Caco-2 (cell line): Measurements from ENCODE around the gene CLDN20. TPM values are rescaled to one million over a fixed set of nuclear protein-coding genes. Genes with fewer than 3 reads are reported as not detected.

Experiments
- BruUV-seq: library from RNA; stranded (reverse); fragments of 400-500 nt; replicated peaks from 2 replicates; lab custom pipeline; 2021; lab: Mats Ljungman, UMichigan
- CTCF ChIA-PET: fragments of 300-600 bp; sonication (Branson Sonifier 250); formaldehyde crosslinking; loops from one replicate; lab custom pipeline; 2022; ENCODE audit warnings: antibody characterized with exemption; lab: Charles Lee
- POLR2A ChIA-PET: fragments of 300-600 bp; sonication (Branson Sonifier 250); formaldehyde crosslinking; loops from one replicate; lab custom pipeline; 2022; ENCODE audit warnings: antibody characterized with exemption; lab: Charles Lee
- DNase-seq, 2 experiments: peaks; one replicate each; pipeline versions ENCODE4 v3.0.0 to v3.0.0-alpha.2; 2020 to 2022
- H3K27me3 ChIP-seq: replicated peaks from 2 replicates; pipeline ENCODE4 v1.6.0; 2011; ENCODE audit warnings: low read length; ENCODE audit not compliant: control insufficient read depth, insufficient read depth
- H3K36me3 ChIP-seq: 2 replicates; pipeline ENCODE4 v1.5.1; 2011; ENCODE audit warnings: low read length; ENCODE audit not compliant: control insufficient read depth, insufficient read depth
- H3K4me1 ChIP-seq: fragments of 250-450 bp; sonication (Bioruptor Pico); 2 replicates; pipeline ENCODE4 v1.5.1; 2020; ENCODE audit warnings: mild to moderate bottlenecking
- H3K4me3 ChIP-seq: 2 replicates; pipeline ENCODE4 v1.5.1; 2011; ENCODE audit warnings: low read depth, mild to moderate bottlenecking, control low read depth, low read length
- H3K9me3 ChIP-seq: fragments of 250-450 bp; sonication (Bioruptor Pico); 2 replicates; pipeline ENCODE4 v1.5.1; 2020; ENCODE audit warnings: mild to moderate bottlenecking, moderate library complexity
- H3K27ac Mint-ChIP-seq: one replicate; pipeline ENCODE4 v1.8.0; 2022; ENCODE audit warnings: mixed read lengths; ENCODE audit not compliant: unreplicated experiment
- H3K27me3 Mint-ChIP-seq: one replicate; pipeline ENCODE4 v1.8.0; 2022; ENCODE audit warnings: mixed read lengths; ENCODE audit not compliant: insufficient read depth, unreplicated experiment
- H3K36me3 Mint-ChIP-seq: one replicate; pipeline ENCODE4 v1.8.0; 2022; ENCODE audit warnings: mild to moderate bottlenecking, mixed read lengths; ENCODE audit not compliant: insufficient read depth, unreplicated experiment
- H3K4me1 Mint-ChIP-seq: one replicate; pipeline ENCODE4 v1.8.0; 2022; ENCODE audit warnings: low read depth, mixed read lengths; ENCODE audit not compliant: unreplicated experiment
- H3K4me3 Mint-ChIP-seq: one replicate; pipeline ENCODE4 v1.8.0; 2022; ENCODE audit warnings: mild to moderate bottlenecking, moderate library complexity, mixed read lengths; ENCODE audit not compliant: unreplicated experiment
- H3K9me3 Mint-ChIP-seq: one replicate; pipeline ENCODE4 v1.8.0; 2022; ENCODE audit warnings: mixed read lengths; ENCODE audit not compliant: unreplicated experiment
- intact Hi-C: fragments of 100-400 bp; cut with micrococcal nuclease; formaldehyde crosslinking; loops from one replicate; pipeline ENCODE4 v1.10.0; 2022; ENCODE audit not compliant: unreplicated experiment
- total RNA-seq: library from RNA; stranded (reverse); gene quantifications from 2 replicates; pipeline ENCODE4 v1.2.3, GENCODE V29; 2022
- TF ChIP-seq, protein P1 (sequence below), 2 experiments: fragments of 200-600 bp in 1 of 2; IDR thresholded peaks; 1 replicate in 1 of 2; 2 replicates in 1 of 2; pipeline versions ENCODE4 v1.5.1 to v1.8.0; 2011 to 2022; ENCODE audit warnings: antibody characterized with exemption in 1 of 2, control low read depth in 1 of 2, inconsistent platforms in 1 of 2, low read depth in 1 of 2, low read length in 1 of 2, mild to moderate bottlenecking in 1 of 2, moderate library complexity in 1 of 2; ENCODE audit not compliant: insufficient read depth in 1 of 2, severe bottlenecking in 1 of 2, unreplicated experiment in 1 of 2

The CLDN20 gene
- total RNA-seq, 1 experiment from 2014 or later, result not detected

- Mint-ChIP-seq H3K36me3 (peaks cover 15% of the 10 kb centered on the region), H3K4me1 (no peaks in the 10 kb centered on the region), H3K27me3 (no peaks in the 10 kb centered on the region), H3K27ac (no peak overlapping the region), H3K9me3 (peaks cover 31% of the 10 kb centered on the region), H3K4me3 (no peak overlapping the region)
- Histone ChIP-seq H3K27me3 (no peaks in the 10 kb centered on the region), H3K9me3 (peaks cover 8% of the 10 kb centered on the region; the same call in 1 of the 2 replicates), H3K4me1 (peaks cover 2% of the 10 kb centered on the region; the same call in 1 of the 2 replicates), H3K4me3 (no peak overlapping the region), H3K36me3 (no peaks in the 10 kb centered on the region)
- ChIA-PET POLR2A (no interaction called here), CTCF (interaction anchor here (0.6 kb wide), 2 partner anchors 39 to 526 kb away, joined by 5 read pairs; no protein-coding TSS in a partner anchor)
- BruUV-seq, result no TSS peak
- TF ChIP-seq, protein P1, sequence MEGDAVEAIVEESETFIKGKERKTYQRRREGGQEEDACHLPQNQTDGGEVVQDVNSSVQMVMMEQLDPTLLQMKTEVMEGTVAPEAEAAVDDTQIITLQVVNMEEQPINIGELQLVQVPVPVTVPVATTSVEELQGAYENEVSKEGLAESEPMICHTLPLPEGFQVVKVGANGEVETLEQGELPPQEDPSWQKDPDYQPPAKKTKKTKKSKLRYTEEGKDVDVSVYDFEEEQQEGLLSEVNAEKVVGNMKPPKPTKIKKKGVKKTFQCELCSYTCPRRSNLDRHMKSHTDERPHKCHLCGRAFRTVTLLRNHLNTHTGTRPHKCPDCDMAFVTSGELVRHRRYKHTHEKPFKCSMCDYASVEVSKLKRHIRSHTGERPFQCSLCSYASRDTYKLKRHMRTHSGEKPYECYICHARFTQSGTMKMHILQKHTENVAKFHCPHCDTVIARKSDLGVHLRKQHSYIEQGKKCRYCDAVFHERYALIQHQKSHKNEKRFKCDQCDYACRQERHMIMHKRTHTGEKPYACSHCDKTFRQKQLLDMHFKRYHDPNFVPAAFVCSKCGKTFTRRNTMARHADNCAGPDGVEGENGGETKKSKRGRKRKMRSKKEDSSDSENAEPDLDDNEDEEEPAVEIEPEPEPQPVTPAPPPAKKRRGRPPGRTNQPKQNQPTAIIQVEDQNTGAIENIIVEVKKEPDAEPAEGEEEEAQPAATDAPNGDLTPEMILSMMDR (IDR thresholded peaks at IDR 0.05; ENCODE audit: insufficient read depth in 1 of 2, low read depth in 1 of 2, low read length in 1 of 2, severe bottlenecking in 1 of 2, unreplicated experiment in 1 of 2), result no peak
- intact Hi-C loops, result loop anchor here (10.0 kb wide), 1 partner anchor 377 kb away; no protein-coding TSS in a partner anchor
- DNase-seq, result no peak
Measured at GRCh38 chr6:155241966-155242365, 21.8 kb upstream of the CLDN20 start.

GRCh38 chr6:155244434-155244833 is 19.4 kb upstream of the CLDN20 start:
- CTCF ChIA-PET, result no interaction called here
- POLR2A ChIA-PET, result no interaction called here
- H3K36me3 Mint-ChIP-seq, result peaks cover 31% of the 10 kb centered on the region
- H3K4me1 ChIP-seq, result peaks cover 21% of the 10 kb centered on the region
- H3K4me1 Mint-ChIP-seq, result peaks cover 11% of the 10 kb centered on the region
- intact Hi-C loops, result loop anchor here (10.0 kb wide), 1 partner anchor 380 kb away; no protein-coding TSS in a partner anchor
- H3K4me3 Mint-ChIP-seq, result no peak overlapping the region
- no peaks in the 10 kb centered on the region for H3K9me3 ChIP-seq
- TF ChIP-seq, protein P1 (IDR thresholded peaks at IDR 0.05; ENCODE audit: insufficient read depth in 1 of 2, low read depth in 1 of 2, low read length in 1 of 2, severe bottlenecking in 1 of 2, unreplicated experiment in 1 of 2), result no peak
- H3K4me3 ChIP-seq, result no peak overlapping the region
- H3K27ac Mint-ChIP-seq, result no peak overlapping the region
- H3K36me3 ChIP-seq, result peaks cover 2% of the 10 kb centered on the region; the same call in 1 of the 2 replicates
- H3K27me3 ChIP-seq, result no peaks in the 10 kb centered on the region
- peaks cover 12% of the 10 kb centered on the region for H3K9me3 Mint-ChIP-seq
- DNase-seq, result no peak
- BruUV-seq, result TSS peak; percentile 5
- H3K27me3 Mint-ChIP-seq, result no peaks in the 10 kb centered on the region

DNA sequence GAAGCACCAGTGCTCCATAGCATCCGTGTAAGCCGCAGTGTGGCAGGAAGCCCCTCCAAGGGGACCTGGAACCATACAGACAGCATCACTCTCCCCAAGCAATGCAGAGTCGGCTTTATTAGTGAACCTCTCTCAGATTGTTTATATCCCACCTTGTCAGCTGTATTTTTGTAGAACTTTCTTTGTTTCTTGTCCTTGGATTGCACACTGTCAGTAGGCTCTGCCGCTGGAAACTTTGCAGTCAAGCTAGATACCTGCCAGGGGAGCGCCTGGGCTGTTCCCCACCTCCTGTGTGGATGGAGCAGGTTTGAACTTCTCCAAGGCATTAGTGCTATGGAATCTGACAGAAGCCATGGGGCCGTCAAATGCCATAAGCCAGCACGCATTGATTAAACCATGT is 18.6 kb upstream of the CLDN20 start:
- no peak overlapping the region for H3K4me3 Mint-ChIP-seq
- H3K9me3 ChIP-seq, result no peaks in the 10 kb centered on the region
- H3K4me3 ChIP-seq, result no peak overlapping the region
- ChIA-PET POLR2A (no interaction called here), CTCF (interaction anchor here (1.0 kb wide), 1 partner anchor 68 kb away, joined by 3 read pairs; no protein-coding TSS in a partner anchor)
- no TSS peak for BruUV-seq
- H3K36me3 Mint-ChIP-seq, result peaks cover 31% of the 10 kb centered on the region
- no peaks in the 10 kb centered on the region for H3K27me3 Mint-ChIP-seq
- no peak overlapping the region for H3K27ac Mint-ChIP-seq
- no peak for DNase-seq
- H3K27me3 ChIP-seq, result no peaks in the 10 kb centered on the region
- peaks cover 21% of the 10 kb centered on the region for H3K4me1 ChIP-seq
- intact Hi-C loops, result loop anchor here (10.0 kb wide), 1 partner anchor 380 kb away; no protein-coding TSS in a partner anchor
- peaks cover 11% of the 10 kb centered on the region for H3K4me1 Mint-ChIP-seq
- H3K36me3 ChIP-seq, result peaks cover 2% of the 10 kb centered on the region; the same call in 1 of the 2 replicates
- H3K9me3 Mint-ChIP-seq, result peaks cover 5% of the 10 kb centered on the region
- TF ChIP-seq, protein P1 (IDR thresholded peaks at IDR 0.05; ENCODE audit: insufficient read depth in 1 of 2, low read depth in 1 of 2, low read length in 1 of 2, severe bottlenecking in 1 of 2, unreplicated experiment in 1 of 2), result no peak
